Erythroblast (primary cell): Measurements from ENCODE around the gene FBXW5.

Source experiments
- DNase-seq, 2 experiments: peaks; one replicate each; lab custom pipeline; 2025; lab: John Stamatoyannopoulos, UW
- GATA1 ChIP-seq: IDR thresholded peaks from 2 replicates; pipeline ENCODE4 v1.6.1; 2011; ENCODE audit warnings: low read depth, mild to moderate bottlenecking, control low read depth, low read length, moderate library complexity
- POLR2A ChIP-seq: IDR thresholded peaks from 2 replicates; pipeline ENCODE4 v1.6.1; 2011; ENCODE audit warnings: mild to moderate bottlenecking, low read length

Gene FBXW5

DNA sequence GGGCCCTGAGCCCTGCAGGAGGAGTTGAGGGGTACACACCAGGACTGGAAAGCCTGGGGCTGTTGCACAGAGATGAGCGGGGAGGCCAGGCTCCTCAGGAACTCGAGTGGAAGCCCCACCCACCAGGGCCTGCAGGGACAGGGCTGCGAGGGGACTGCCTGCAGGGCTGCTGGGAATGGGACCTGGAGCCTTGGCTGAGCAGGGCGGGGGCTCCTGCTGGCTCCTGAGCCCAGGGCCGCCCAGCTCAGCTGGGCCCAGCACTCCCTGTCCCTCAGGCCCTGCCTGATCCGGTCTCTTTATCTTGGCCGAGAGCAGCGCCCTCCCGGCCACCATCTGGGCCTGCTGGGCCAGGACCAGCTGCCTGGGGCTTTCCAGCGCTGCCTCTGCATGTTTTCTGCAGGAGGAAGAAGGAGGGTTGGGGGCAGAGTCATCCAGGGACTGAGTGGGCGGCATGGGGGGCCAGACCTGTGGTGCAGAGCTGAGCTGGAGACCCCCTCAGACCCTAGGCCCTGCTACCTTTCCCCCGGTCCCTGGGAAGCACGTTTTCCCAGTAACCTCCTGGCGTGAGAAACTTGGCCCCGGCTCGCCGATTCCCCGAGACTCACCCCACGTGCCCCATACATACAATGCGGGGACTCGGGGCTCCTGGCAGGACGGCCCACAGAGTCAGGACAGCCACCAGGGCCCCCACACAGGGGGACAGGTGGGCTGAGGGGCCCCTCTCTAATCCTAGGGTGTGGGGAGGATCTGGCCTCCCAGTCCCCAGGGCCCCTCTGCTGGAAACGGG lies 16.9 kb upstream of the FBXW5 start:
- TF ChIP-seq POLR2A: no peak
- TF ChIP-seq GATA1: no peak
- DNase-seq: no peak

- no peak for TF ChIP-seq GATA1
- TF ChIP-seq POLR2A: no peak
- DNase-seq: no peak
Measured at GRCh38 chr9:136960938-136961275, 16.4 kb upstream of the FBXW5 start.

GRCh38 chr9:136960212-136960937 lies 15.8 kb upstream of the FBXW5 start:
- DNase-seq: no peak
- TF ChIP-seq GATA1 (no peak), POLR2A (no peak)

GRCh38 chr9:136958898-136959850 lies 14.6 kb upstream of the FBXW5 start:
- no peak for DNase-seq
- no peak for TF ChIP-seq POLR2A
- no peak for TF ChIP-seq GATA1

DNA sequence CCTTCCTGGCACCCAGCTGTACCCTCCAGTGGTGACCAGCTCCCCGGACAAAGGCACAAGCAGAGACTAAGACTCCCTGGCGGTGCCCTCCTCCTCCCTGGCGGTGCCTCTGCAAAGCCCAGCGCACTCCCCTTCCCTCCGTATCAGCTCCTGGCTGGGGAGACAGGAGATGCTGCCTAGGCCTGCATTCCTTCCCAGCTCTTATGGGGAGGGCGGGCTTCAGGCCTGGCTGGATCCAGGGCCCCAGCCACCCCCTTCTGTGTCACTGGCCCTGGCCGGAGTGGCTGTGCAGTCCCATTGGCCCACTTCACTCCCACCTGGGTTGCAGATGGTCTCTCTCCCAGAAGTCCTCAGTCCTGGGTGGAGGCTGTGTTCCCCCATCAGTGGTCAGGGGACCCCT lies 13.9 kb upstream of the FBXW5 start:
- DNase-seq: no peak
- TF ChIP-seq GATA1 (no peak), POLR2A (no peak)

GRCh38 chr9:136957901-136958300 lies 13.4 kb upstream of the FBXW5 start:
- TF ChIP-seq GATA1 (no peak), POLR2A (no peak)
- no peak for DNase-seq

DNA sequence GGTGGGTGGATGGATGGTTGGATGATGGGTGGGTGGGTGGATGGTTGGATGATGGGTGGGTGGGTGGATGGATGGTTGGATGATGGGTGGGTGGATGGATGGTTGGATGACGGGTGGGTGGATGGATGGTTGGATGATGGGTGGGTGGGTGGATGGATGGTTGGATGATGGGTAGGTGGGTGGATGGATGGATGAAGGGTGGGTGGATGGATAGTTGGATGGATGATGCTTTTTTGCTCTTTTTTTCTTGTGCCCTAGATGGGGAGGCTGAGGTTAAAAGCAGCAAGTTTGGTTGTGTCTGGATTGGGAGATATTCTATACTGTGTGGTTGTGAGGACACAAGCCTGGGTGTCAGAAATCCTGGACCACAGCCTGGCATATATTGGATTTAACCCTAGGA lies 12.9 kb upstream of the FBXW5 start:
- TF ChIP-seq POLR2A (no peak), GATA1 (no peak)
- no peak for DNase-seq

DNA sequence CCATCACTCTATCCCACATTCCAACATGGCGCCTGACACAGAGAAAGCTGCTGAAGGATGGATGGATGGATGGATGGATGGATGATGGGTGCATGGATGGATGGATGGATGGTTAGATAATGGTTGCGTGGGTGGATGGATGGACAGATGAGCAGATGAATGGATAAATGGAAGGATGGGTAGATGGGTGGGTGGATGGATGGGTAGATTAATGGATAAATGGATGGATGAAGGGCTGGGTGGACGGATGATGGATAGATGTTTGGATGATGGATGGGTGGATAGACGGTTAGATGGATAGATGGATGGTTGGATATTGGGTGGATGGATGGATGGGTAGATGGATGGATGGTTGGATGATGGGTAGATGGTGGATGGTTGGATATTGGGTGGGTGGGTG lies 12.1 kb upstream of the FBXW5 start:
- no peak for DNase-seq

GRCh38 chr9:136955943-136956335 lies 11.4 kb upstream of the FBXW5 start:
- TF ChIP-seq GATA1 (no peak), POLR2A (no peak)
- no peak for DNase-seq

More for the DNA sequence above, 12.1 kb upstream of the FBXW5 start:
- TF ChIP-seq GATA1: no peak
- TF ChIP-seq POLR2A: no peak

DNA sequence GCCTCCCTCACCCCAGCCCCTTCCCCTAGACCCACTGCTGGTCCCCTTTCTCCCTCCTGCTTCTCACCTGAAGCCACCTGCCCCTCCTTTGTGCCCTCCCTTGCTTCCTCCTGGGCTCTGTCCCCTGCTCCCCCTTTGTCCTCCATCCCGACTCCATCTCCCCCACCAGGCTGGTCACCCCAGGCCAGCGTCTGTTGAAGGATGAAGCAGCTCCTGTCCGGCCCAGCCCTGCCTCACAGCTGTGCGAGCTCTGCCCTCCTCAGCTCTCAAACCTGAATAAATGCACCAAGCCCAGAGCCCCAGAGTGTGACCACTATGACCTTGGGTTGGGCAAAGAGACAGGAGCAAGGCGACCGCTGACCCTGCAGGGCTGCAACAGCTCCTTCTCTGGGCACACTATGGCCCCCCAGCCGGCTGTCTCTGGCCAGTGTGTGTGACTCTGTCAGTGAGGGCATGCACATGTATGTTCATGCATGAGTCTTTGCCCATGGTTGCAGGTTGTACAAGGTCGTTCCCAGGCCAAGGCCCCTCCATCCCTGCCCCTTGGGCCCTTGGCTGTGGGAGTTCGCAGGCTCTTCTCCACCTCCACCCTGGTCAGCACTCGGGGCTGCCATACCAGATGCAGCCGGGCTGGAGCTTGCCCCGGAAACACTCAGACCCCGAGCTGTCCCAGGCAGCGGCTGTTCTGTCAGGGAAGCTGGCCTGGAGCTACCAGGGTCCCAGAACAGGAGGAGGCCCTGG lies 10.8 kb upstream of the FBXW5 start:
- TF ChIP-seq GATA1 (no peak), POLR2A (no peak)
- DNase-seq: no peak

DNA sequence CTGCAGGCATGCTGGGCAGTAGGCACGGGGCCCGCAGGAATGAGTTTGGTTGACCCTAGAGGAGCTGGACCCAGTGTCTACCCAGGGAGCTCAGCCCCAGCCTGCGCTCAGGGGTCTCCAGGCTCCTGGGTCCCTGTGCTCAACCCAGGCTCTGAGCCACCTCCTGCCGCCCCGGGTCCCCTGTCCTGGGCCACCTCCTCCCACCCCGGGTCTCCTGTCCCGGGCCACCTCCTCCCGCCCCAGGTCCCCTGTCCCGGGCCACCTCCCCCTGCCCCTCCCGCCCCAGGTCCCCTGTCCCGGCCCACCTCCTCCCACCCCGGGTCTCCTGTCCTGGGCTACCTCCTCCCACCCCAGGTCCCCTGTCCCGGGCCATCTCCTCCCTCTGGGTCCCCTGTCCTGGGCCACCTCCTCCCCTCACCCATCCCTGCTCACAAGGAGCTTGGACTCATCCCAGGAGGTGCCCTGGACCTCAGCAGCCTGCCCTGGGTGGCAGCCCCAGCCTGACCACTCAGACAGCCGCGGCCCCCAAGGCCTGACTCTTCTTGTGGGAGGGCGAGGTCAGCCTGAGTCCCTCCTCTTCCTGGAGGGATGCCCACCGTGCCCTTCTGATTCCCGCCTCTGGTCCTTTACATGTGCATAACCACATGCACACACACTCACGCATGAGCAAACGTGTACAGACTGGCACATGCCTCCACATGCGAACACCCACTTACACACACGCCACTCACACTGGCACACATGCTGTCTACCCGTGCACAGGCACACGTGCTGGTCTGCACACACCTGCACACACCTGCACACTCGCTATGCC lies 9.9 kb upstream of the FBXW5 start:
- no peak for DNase-seq
- no peak for TF ChIP-seq POLR2A
- no peak for TF ChIP-seq GATA1

DNA sequence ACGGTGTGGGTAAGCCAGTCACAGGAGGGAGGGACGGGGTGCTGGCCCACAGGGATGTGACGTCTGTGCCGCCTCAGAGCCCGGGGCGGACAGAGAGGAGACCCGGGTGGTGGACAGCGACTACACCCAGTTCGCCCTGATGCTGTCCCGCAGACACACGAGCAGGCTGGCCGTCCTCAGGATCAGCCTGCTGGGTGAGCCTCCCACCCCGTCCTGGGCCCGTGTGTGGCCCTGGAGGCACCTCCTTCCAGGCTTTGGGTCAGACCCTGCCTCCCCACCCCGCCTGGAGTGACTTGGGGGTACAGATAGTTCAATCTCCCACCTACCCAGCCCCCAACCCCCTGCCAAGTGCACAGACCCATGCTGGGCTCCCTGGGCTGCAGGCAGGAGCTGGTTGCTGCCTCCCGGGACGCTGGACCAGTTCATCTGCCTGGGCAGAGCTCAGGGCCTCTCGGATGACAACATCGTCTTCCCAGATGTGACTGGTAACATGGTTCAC lies 9.3 kb upstream of the FBXW5 start:
- TF ChIP-seq POLR2A: no peak
- no peak for TF ChIP-seq GATA1
- no peak for DNase-seq
